GM18511 (cell line): ENCODE data around the gene MTUS2.

ENCODE experiments used
- ATAC-seq: cut with Tn5 transposase; IDR thresholded peaks from one replicate; pipeline ENCODE4 v1.9.1; 2021; ENCODE audit warnings: mild to moderate bottlenecking, moderate library complexity; ENCODE audit not compliant: unreplicated experiment

Gene MTUS2

GRCh38 chr13:29103065-29103800, 283.1 kb downstream of the MTUS2 start:
- no peak for ATAC-seq

DNA sequence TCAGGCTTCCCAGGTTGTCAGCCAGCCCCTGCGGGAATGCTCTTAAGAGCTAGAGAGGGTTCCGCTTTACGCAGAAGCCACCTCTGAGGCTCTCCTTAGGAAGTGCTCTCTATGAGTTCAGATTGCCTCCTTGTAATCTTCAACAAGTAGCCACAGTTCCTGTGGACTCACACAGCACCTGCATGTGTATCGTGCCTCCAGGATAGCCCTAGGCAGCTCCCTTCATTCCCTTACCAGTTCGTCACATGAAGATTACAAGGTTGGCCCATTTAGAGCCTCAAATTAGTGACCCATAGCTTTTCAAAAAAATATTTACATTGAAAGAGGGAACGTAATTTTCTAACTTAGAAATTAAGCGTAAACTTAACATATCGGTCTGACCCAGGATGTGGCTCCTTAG, 284.3 kb downstream of the MTUS2 start:
- ATAC-seq: no peak

DNA sequence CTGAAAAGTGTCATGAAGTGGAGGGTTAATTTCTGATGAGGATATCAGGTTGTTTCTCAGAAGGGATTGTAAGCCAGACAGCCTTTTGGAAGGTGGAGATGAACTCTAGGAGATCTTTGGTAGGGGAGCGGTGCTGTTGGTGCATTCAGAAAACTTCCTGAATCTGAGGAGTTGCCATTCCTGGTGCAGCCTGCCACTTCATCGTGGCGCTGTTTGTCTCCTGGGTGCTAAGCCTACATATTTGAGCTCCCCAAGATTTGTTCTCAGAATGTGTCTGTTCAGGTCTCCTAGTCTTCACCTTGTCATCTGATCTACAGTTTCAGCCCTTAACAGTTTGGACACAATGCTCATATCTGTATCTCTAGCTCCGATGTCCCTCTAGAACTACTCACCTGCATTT, 285.6 kb downstream of the MTUS2 start:
- ATAC-seq: no peak

- ATAC-seq: no peak
Measured at GRCh38 chr13:29106651-29107050, 286.5 kb downstream of the MTUS2 start.

- ATAC-seq: no peak
Measured at GRCh38 chr13:29108068-29108786, 288.1 kb downstream of the MTUS2 start.

DNA sequence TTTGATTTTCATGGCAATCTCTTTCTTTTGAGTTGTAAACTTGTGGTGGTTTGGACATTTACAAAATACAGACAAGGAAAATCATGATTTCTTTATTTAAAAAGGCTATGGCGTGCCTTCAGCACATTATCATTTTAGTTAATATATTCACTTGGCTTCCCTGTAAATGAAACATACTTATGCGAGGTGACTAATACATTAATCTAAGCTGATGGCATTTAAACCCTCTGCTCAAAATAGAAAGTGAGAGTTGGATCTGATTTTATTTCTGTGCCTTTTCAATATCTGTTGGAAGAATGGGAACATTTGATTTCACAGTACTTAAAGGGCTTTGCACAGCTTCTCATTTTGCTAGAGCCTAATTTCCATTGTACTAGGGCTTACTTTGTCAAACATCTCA, 289.8 kb downstream of the MTUS2 start:
- no peak for ATAC-seq

- ATAC-seq: no peak
Measured at GRCh38 chr13:29111446-29111845, 291.3 kb downstream of the MTUS2 start.

GRCh38 chr13:29115842-29116241, 295.7 kb downstream of the MTUS2 start:
- ATAC-seq: no peak

- no peak for ATAC-seq
Measured at GRCh38 chr13:29117663-29118062, 297.5 kb downstream of the MTUS2 start.

- ATAC-seq: no peak
Measured at GRCh38 chr13:29118471-29118870, 298.3 kb downstream of the MTUS2 start.

GRCh38 chr13:29125191-29125933, 305.2 kb downstream of the MTUS2 start:
- peak; percentile 72 for ATAC-seq

DNA sequence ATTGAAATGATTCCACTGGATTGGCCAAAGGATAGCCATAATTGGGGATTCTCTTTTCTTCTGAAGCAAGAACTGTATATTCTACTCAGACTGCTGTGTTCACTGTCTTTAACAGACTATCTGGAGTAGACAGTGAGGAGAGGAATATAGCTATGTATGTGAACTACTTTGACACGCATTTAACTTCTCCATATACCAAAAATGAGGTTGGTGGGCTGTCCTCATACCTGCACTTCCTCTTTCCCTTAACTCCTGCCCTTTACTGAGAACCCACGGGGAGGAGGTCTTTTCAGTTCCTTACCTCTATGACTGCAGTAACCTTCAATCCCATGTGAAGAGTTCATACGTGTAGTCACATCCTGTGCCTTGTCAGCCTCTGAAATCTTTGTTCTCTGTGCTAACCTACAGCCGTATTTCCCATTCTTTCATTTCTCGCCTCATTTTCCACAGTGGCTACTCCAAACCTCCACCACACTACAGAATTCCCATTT, 305.8 kb downstream of the MTUS2 start:
- peak; percentile 74 for ATAC-seq

- no peak for ATAC-seq
Measured at GRCh38 chr13:29129616-29130015, 309.5 kb downstream of the MTUS2 start.

GRCh38 chr13:29131159-29131558, 311.0 kb downstream of the MTUS2 start:
- ATAC-seq: no peak

GRCh38 chr13:29131881-29132668, 311.9 kb downstream of the MTUS2 start:
- no peak for ATAC-seq

DNA sequence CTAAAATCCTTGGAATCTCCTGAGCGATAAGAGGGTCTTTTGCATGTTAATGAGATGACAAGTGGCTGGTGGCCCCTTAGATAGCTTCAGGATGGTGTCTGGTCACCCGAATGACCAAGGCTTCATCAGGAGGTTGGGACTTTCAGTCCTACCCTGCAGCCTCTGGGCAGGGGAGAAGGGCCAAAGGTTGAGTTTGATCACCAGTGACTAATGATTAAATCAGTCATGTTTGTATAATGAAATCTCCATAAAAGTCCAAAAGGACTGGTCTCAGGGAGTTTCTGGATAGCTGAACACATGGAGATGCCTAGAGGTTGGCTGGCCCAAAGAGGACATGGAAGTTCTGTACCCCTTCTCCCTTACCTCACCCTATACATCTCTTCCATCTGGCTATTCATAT, 316.2 kb downstream of the MTUS2 start:
- no peak for ATAC-seq

- ATAC-seq: no peak
Measured at GRCh38 chr13:29137016-29137415, 316.9 kb downstream of the MTUS2 start.

DNA sequence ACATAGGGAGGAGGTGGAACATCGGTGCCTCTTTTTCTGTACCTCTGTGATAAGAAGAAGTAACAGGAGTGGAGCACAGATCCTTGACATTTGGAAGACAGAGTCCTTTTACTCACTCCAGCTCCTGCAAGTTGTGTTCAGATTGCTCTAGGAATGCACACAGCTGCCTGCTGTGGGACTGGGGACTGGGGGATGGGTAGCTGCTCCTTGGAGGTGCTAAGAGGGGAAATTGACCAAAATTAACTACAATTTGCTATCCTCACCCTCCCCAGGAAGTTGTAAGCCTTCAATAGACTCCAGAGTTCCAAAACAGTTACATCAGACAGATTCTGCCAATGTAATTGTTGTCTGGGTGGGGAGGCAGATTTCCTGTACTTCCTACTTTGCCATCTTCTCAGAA, 317.9 kb downstream of the MTUS2 start:
- ATAC-seq: no peak

DNA sequence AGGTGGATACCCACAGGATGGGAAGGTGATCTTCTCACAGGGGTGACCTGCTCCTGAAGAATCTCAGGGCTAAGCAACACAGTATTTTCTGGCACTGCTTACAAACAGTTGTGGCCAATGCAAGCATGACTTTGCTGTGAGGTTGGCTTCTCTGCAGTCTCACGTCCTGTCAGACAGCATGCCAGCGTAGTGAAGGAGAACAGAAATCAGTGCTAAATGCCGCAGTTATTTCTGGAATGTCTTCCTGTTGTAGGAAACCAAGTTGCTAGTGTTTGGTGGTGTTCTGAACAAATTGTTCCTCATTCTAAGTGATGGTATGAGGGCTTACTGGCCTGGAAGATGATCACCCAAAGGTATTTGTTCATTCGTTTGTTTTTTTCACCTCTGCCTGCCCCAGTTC, 320.1 kb downstream of the MTUS2 start:
- no peak for ATAC-seq

DNA sequence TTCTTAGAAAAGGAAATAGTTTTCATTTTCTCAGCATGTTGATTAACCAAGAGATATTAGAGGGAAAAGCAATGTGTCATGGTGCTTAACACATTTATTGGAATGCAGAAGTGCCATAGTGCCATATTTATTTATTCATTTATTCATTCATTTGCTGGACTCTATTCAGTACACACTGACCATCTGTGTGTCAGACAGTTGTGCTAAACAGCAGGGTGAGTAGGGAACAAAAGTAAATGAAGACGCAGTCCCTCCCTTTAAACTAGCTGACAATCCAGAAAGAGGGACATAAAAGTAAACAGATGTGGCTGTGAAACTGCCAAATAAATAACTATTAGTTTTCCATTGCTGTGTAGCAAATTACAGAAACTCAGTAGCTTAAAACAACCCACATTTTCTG, 323.7 kb downstream of the MTUS2 start:
- no peak for ATAC-seq

- no peak for ATAC-seq
Measured at GRCh38 chr13:29154390-29154789, 334.3 kb downstream of the MTUS2 start.
